Limb (tissue), 2 donors: ENCODE results near the gene CHAT.

Source experiments
- DNase-seq, 2 donors: peaks; one replicate each; pipeline ENCODE4 v3.0.0-alpha.2; 2016; ENCODE audit errors: extremely low spot score in 2 of 2

The CHAT gene

GRCh38 chr10:49613882-49614241 is at the start of gene CHAT:
CHAT (plus strand) TSS chr10:49614037; CDS start chr10:49614190, 153 bp downstream.
- DNase-seq, result no peak

GRCh38 chr10:49564461-49565009 is 49.3 kb upstream of the CHAT start:
- DNase-seq, result no peak

- no peak for DNase-seq
Measured at GRCh38 chr10:49567810-49568209, 46.0 kb upstream of the CHAT start.

- DNase-seq, result no peak
Measured at GRCh38 chr10:49568235-49568634, 45.6 kb upstream of the CHAT start.

GRCh38 chr10:49569031-49569631 is 44.7 kb upstream of the CHAT start:
- DNase-seq, result no peak

GRCh38 chr10:49571388-49571787 is 42.4 kb upstream of the CHAT start:
- no peak for DNase-seq

- DNase-seq, result no peak
Measured at GRCh38 chr10:49572594-49573114, 41.2 kb upstream of the CHAT start.

GRCh38 chr10:49575489-49576072 is 38.3 kb upstream of the CHAT start:
- DNase-seq, result no peak

GRCh38 chr10:49577182-49577925 is 36.5 kb upstream of the CHAT start:
- no peak for DNase-seq

- DNase-seq, result no peak
Measured at GRCh38 chr10:49578392-49578791, 35.4 kb upstream of the CHAT start.

- no peak for DNase-seq
Measured at GRCh38 chr10:49579621-49580020, 34.2 kb upstream of the CHAT start.

- no peak for DNase-seq
Measured at GRCh38 chr10:49585387-49585786, 28.4 kb upstream of the CHAT start.

- DNase-seq, result no peak
Measured at GRCh38 chr10:49587981-49588380, 25.9 kb upstream of the CHAT start.

- peak; percentile 40 to 70 for DNase-seq
Measured at GRCh38 chr10:49592726-49593563, 20.9 kb upstream of the CHAT start.

GRCh38 chr10:49593564-49593875 is 20.3 kb upstream of the CHAT start:
- DNase-seq, result peak in 1 of 2 donors; percentile 23

GRCh38 chr10:49593998-49594397 is 19.8 kb upstream of the CHAT start:
- no peak for DNase-seq

GRCh38 chr10:49594594-49594993 is 19.2 kb upstream of the CHAT start:
- peak; percentile 35 to 72 for DNase-seq

GRCh38 chr10:49595003-49595712 is 18.7 kb upstream of the CHAT start:
- DNase-seq, result peak in 1 of 2 donors; percentile 22

GRCh38 chr10:49595713-49596492 is 17.9 kb upstream of the CHAT start:
- DNase-seq, result peak in 1 of 2 donors; percentile 13

GRCh38 chr10:49596493-49596809 is 17.4 kb upstream of the CHAT start:
- DNase-seq, result no peak
